Type B pancreatic cell (in vitro differentiated cells): ENCODE data around the gene SYTL2. TPM values are rescaled to one million over a fixed set of nuclear protein-coding genes. Genes with fewer than 3 reads are reported as not detected.
"Not testable (repeated sequence)": the region's sequence is repeated elsewhere in the genome, so short reads cannot be mapped to it uniquely, and the experiment has no call there.

ENCODE experiments used
- DNase-seq: peaks from one replicate; pipeline ENCODE4 v3.0.0; 2021; ENCODE audit warnings: mixed read lengths; ENCODE audit not compliant: unreplicated experiment; ENCODE audit errors: extremely low spot score
- H3K27ac Mint-ChIP-seq: 2 replicates; pipeline ENCODE4 v1.8.0; 2021; ENCODE audit warnings: mild to moderate bottlenecking, mixed read lengths
- H3K27me3 Mint-ChIP-seq: 2 replicates; pipeline ENCODE4 v1.8.0; 2021; ENCODE audit warnings: mixed read lengths
- H3K36me3 Mint-ChIP-seq: 2 replicates; pipeline ENCODE4 v1.8.0; 2021; ENCODE audit warnings: mixed read lengths
- H3K4me1 Mint-ChIP-seq: one replicate; pipeline ENCODE4 v1.8.0; 2021; ENCODE audit warnings: mixed read lengths; ENCODE audit not compliant: unreplicated experiment
- H3K4me3 Mint-ChIP-seq: 2 replicates; pipeline ENCODE4 v1.8.0; 2021; ENCODE audit warnings: mild to moderate bottlenecking, mixed read lengths
- H3K9me3 Mint-ChIP-seq: 2 replicates; pipeline ENCODE4 v1.8.0; 2021; ENCODE audit warnings: mixed read lengths
- CTCF ChIP-seq: fragments of 200-600 bp; sonication (generic); conservative IDR thresholded peaks from 2 replicates; pipeline ENCODE4 v1.5.0; 2021; ENCODE audit warnings: antibody characterized with exemption, mild to moderate bottlenecking
- long read RNA-seq: library from polyadenylated mRNA; unstranded; transcript quantifications from one replicate; pipeline ENCODE4 v2.0.0, GENCODE V29; 2020
- total RNA-seq: library from RNA; stranded (reverse); gene quantifications from 2 replicates; pipeline ENCODE4 v1.2.1, GENCODE V29; 2021; ENCODE audit warnings: low replicate concordance

Gene SYTL2
- 30.6 and 42.4 TPM in 2 replicates for total RNA-seq
- long read RNA-seq, full-length matches to known transcripts = 4 of 45 reads
- long read RNA-seq, partial matches to known transcripts = 25 of 45 reads
- long read RNA-seq, other reads (novel, unspliced or antisense) = 16 of 45 reads

GRCh38 chr11:85810871-85811611, at the start of gene SYTL2:
TSS of gene SYTL2 (minus strand) at chr11:85811141. CDS start at chr11:85757725, 53,416 bp downstream.
- H3K36me3 Mint-ChIP-seq = no peaks in the 10 kb centered on the region
- H3K4me3 Mint-ChIP-seq = peak within 1 kb of the TSS; percentile 89
- H3K27ac Mint-ChIP-seq = peak within 1 kb of the TSS; percentile 72
- H3K4me1 Mint-ChIP-seq = peaks cover 22% of the 10 kb centered on the region
- H3K9me3 Mint-ChIP-seq = no peaks in the 10 kb centered on the region
- peak; percentile 21 for TF ChIP-seq CTCF
- peak; percentile 78 for DNase-seq
- H3K27me3 Mint-ChIP-seq = peaks cover 21% of the 10 kb centered on the region

GRCh38 chr11:85859541-85859940, 48.6 kb upstream of the SYTL2 start:
- H3K4me3 Mint-ChIP-seq, DNase-seq, H3K27ac Mint-ChIP-seq, H3K9me3 Mint-ChIP-seq, H3K27me3 Mint-ChIP-seq, H3K36me3 Mint-ChIP-seq, H3K4me1 Mint-ChIP-seq: not testable (repeated sequence)

GRCh38 chr11:85857098-85857497, 46.2 kb upstream of the SYTL2 start:
- no peak for DNase-seq
- H3K36me3 Mint-ChIP-seq = no peaks in the 10 kb centered on the region
- H3K9me3 Mint-ChIP-seq = peaks cover 7% of the 10 kb centered on the region
- no peak for TF ChIP-seq CTCF
- no peak overlapping the region for H3K27ac Mint-ChIP-seq
- H3K27me3 Mint-ChIP-seq = peaks cover 3% of the 10 kb centered on the region
- H3K4me1 Mint-ChIP-seq = peaks cover 10% of the 10 kb centered on the region
- H3K4me3 Mint-ChIP-seq = no peak overlapping the region

- no peak for TF ChIP-seq CTCF
- H3K4me1 Mint-ChIP-seq = peaks cover 10% of the 10 kb centered on the region
- peak within 1 kb of the TSS; percentile 87 for H3K27ac Mint-ChIP-seq
- no peaks in the 10 kb centered on the region for H3K27me3 Mint-ChIP-seq
- DNase-seq = no peak
- peaks cover 7% of the 10 kb centered on the region for H3K9me3 Mint-ChIP-seq
- no peaks in the 10 kb centered on the region for H3K36me3 Mint-ChIP-seq
- H3K4me3 Mint-ChIP-seq = peak within 1 kb of the TSS; percentile 89
Observed at GRCh38 chr11:85855341-85855656, 44.4 kb upstream of the SYTL2 start, which contains the start of gene CCDC83. TSS of gene CCDC83 (plus strand) at chr11:85855383. CDS start at chr11:85865124, 9,741 bp downstream.

- Mint-ChIP-seq H3K27ac (peak overlapping the region; percentile 87), H3K36me3 (no peaks in the 10 kb centered on the region), H3K9me3 (peaks cover 7% of the 10 kb centered on the region), H3K27me3 (no peaks in the 10 kb centered on the region), H3K4me1 (peaks cover 10% of the 10 kb centered on the region), H3K4me3 (peak overlapping the region; percentile 89)
- TF ChIP-seq CTCF = peak; percentile 96
- peak; percentile 97 for DNase-seq
Observed at GRCh38 chr11:85854557-85855340, 43.8 kb upstream of the SYTL2 start.

GRCh38 chr11:85854212-85854556, 43.2 kb upstream of the SYTL2 start:
- H3K36me3 Mint-ChIP-seq = no peaks in the 10 kb centered on the region
- peak overlapping the region; percentile 87 for H3K27ac Mint-ChIP-seq
- H3K27me3 Mint-ChIP-seq = no peaks in the 10 kb centered on the region
- peaks cover 6% of the 10 kb centered on the region for H3K9me3 Mint-ChIP-seq
- no peak for TF ChIP-seq CTCF
- DNase-seq = no peak
- H3K4me3 Mint-ChIP-seq = peak overlapping the region; percentile 89
- H3K4me1 Mint-ChIP-seq = peaks cover 10% of the 10 kb centered on the region

GRCh38 chr11:85853541-85853940, 42.6 kb upstream of the SYTL2 start:
- not testable (repeated sequence) for H3K4me3 Mint-ChIP-seq, H3K36me3 Mint-ChIP-seq, H3K27ac Mint-ChIP-seq, DNase-seq, H3K9me3 Mint-ChIP-seq, H3K4me1 Mint-ChIP-seq, H3K27me3 Mint-ChIP-seq

- H3K4me3 Mint-ChIP-seq, H3K27ac Mint-ChIP-seq, DNase-seq, H3K27me3 Mint-ChIP-seq, H3K4me1 Mint-ChIP-seq, H3K36me3 Mint-ChIP-seq, H3K9me3 Mint-ChIP-seq: not testable (repeated sequence)
Observed at GRCh38 chr11:85852754-85853153, 41.8 kb upstream of the SYTL2 start.
